Measurements from ENCODE around the gene RBM47. TPM values are rescaled to one million over a fixed set of nuclear protein-coding genes. Genes with fewer than 3 reads are reported as not detected.
A peak's percentile ranks its signal among the peaks of the same experiment; 100 is the strongest.

Gene RBM47
- total and polyA plus RNA-seq, 10 of the 15 experiments (the other 5 are each of a cell fraction or from before 2014, with no cell fraction given) = 7.9 to 45.0 (median 28.7) TPM

DNA sequence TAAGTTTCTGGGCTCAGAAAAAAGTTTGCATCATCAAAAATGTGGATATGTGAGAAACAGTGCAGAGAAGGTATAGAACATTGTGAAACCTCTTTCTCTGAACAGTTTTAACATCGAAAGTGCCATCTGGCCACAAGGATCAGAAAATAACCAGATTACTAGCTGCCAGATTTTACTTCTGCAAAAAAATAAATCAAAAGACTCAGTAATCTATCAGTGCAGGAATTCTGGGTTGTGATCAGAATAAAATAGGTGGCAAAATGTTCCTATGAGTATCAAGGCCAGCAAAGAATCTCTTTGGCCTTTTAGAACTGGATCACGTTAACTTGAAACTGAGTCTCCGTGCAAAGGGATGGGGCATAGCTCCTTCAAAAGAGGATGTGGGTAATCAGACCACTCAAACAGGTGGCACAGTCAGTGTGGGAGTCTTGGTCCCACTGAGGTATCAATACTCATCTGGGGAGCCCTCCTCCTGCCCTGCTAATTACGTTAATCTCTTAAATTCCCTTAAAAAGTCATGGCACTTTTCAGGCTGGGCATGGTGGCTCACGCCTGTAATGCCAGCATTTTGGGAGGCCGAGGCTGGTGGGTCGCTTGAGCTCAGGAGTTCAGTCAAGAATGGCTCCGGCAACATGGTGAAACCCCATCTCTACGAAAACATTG lies 26.7 kb upstream of the RBM47 start (continued):
- TF ChIP-seq SUZ12 (IDR thresholded peaks at IDR 0.05; ENCODE audit: unreplicated experiment) (no peak), SUPT20H (IDR thresholded peaks at IDR 0.05; ENCODE audit: borderline replicate concordance, control insufficient read depth, low read depth, low read length) (no peak), SP1 (IDR thresholded peaks at IDR 0.05; ENCODE audit: low read depth, low read length) (peak; percentile 77), CREM (IDR thresholded peaks at IDR 0.05; ENCODE audit: low read depth) (peak; percentile 54; the same call in 1 of the 2 replicates), IRF4 (IDR thresholded peaks at IDR 0.05; ENCODE audit: low read depth, low read length) (peak; percentile 86), SIN3A (IDR thresholded peaks at IDR 0.05; ENCODE audit: low read depth, low read length) (no peak), MTA2 (IDR thresholded peaks at IDR 0.05; ENCODE audit: low read depth) (peak; percentile 92), CEBPB (IDR thresholded peaks at IDR 0.05; ENCODE audit: borderline replicate concordance in 1 of 2, low read depth in 2 of 2, low read length in 2 of 2) (no peak), PAX8 (IDR thresholded peaks at IDR 0.05) (no peak), RCOR1 (conservative IDR thresholded peaks at IDR 0.05; ENCODE audit: low read depth, low read length) (no peak), DPF2 (IDR thresholded peaks at IDR 0.05) (peak; percentile 99), ETV6 (conservative IDR thresholded peaks at IDR 0.05 in 1 of 2, IDR thresholded peaks at IDR 0.05 in 1 of 2; ENCODE audit: borderline replicate concordance in 1 of 2, low read depth in 1 of 2) (no peak; a peak in 1 of 4 replicates), TARDBP (IDR thresholded peaks at IDR 0.05; ENCODE audit: borderline replicate concordance) (no peak), ZNF274 (IDR thresholded peaks at IDR 0.05; ENCODE audit: insufficient read depth, insufficient read length) (no peak), ASH2L (IDR thresholded peaks at IDR 0.05; ENCODE audit: borderline replicate concordance, low read depth) (no peak)
- TF ChIP-seq, protein P1, sequence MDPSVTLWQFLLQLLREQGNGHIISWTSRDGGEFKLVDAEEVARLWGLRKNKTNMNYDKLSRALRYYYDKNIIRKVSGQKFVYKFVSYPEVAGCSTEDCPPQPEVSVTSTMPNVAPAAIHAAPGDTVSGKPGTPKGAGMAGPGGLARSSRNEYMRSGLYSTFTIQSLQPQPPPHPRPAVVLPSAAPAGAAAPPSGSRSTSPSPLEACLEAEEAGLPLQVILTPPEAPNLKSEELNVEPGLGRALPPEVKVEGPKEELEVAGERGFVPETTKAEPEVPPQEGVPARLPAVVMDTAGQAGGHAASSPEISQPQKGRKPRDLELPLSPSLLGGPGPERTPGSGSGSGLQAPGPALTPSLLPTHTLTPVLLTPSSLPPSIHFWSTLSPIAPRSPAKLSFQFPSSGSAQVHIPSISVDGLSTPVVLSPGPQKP (IDR thresholded peaks at IDR 0.05; ENCODE audit: low read depth, low read length) = no peak
- TF ChIP-seq, protein P2, sequence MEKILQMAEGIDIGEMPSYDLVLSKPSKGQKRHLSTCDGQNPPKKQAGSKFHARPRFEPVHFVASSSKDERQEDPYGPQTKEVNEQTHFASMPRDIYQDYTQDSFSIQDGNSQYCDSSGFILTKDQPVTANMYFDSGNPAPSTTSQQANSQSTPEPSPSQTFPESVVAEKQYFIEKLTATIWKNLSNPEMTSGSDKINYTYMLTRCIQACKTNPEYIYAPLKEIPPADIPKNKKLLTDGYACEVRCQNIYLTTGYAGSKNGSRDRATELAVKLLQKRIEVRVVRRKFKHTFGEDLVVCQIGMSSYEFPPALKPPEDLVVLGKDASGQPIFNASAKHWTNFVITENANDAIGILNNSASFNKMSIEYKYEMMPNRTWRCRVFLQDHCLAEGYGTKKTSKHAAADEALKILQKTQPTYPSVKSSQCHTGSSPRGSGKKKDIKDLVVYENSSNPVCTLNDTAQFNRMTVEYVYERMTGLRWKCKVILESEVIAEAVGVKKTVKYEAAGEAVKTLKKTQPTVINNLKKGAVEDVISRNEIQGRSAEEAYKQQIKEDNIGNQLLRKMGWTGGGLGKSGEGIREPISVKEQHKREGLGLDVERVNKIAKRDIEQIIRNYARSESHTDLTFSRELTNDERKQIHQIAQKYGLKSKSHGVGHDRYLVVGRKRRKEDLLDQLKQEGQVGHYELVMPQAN (conservative IDR thresholded peaks at IDR 0.05) = 0 out of 2 replicates have a peak, but pooled peaks have one; percentile 32

All from GM12878 (cell line).